Cardiac fibroblast (primary cell): ENCODE results near the gene B4GALNT1.
A peak's percentile ranks its signal among the peaks of the same experiment; 100 is the strongest.

ENCODE experiments used
- DNase-seq, 2 donors: peaks; one replicate each; pipeline versions ENCODE4 v3.0.0 to v3.0.0-alpha.2; 2010; ENCODE audit warnings: low read depth in 2 of 2
- H3K4me3 ChIP-seq, 2 donors: replicated peaks in 1 of 2; 1 replicate in 1 of 2; 2 replicates in 1 of 2; pipeline ENCODE4 v1.5.1; 2011; ENCODE audit warnings: low read depth in 2 of 2, low read length in 2 of 2, mild to moderate bottlenecking in 2 of 2, moderate library complexity in 1 of 2
- TF ChIP-seq, protein P1 (sequence below): IDR thresholded peaks from one replicate; pipeline ENCODE4 v1.5.1; 2011; ENCODE audit warnings: low read depth, mild to moderate bottlenecking, low read length, inconsistent platforms

B4GALNT1 gene

DNA sequence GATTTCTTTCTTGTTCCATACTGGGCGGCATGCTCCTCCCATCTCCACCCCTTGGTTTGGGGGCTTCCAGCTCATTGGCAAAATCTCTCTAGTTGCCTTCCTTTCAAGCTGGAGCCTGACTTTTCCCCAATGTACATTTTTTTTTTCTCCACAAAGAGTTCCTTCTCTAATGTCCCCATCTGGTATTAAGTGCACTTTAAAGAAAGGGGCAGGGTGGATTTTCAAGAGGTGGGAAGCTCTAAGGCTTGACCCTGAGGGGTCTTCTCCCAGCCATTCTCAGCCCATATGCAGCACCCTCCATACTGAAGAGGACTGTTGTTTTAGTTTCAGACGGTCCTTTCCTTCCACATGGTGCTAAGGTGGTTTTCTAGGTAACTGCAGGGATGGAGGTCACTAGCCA lies 47.8 kb downstream of the B4GALNT1 start:
- no peak for DNase-seq
- TF ChIP-seq, protein P1, sequence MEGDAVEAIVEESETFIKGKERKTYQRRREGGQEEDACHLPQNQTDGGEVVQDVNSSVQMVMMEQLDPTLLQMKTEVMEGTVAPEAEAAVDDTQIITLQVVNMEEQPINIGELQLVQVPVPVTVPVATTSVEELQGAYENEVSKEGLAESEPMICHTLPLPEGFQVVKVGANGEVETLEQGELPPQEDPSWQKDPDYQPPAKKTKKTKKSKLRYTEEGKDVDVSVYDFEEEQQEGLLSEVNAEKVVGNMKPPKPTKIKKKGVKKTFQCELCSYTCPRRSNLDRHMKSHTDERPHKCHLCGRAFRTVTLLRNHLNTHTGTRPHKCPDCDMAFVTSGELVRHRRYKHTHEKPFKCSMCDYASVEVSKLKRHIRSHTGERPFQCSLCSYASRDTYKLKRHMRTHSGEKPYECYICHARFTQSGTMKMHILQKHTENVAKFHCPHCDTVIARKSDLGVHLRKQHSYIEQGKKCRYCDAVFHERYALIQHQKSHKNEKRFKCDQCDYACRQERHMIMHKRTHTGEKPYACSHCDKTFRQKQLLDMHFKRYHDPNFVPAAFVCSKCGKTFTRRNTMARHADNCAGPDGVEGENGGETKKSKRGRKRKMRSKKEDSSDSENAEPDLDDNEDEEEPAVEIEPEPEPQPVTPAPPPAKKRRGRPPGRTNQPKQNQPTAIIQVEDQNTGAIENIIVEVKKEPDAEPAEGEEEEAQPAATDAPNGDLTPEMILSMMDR: no peak

DNA sequence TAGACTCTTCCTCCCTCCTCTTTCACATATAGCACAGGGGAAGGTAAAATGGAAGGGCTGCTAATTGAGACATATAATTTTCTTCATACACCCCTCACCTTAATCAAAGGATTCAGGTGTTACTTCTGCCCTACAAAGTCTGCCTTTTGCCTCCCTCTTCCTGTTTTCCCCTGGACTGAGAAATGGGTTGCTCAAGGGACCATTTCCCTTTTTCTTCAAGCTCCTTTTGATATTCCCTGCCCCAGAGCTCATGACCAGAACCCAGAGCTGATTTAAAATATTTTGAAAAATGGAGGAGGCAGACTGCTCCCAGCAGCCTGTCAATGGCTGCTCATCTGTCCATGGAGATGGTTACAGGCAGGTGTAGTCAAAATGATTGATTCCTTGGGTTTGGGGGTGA lies 48.3 kb downstream of the B4GALNT1 start:
- H3K4me3 ChIP-seq: no peak overlapping the region
- TF ChIP-seq, protein P1: no peak
- DNase-seq: no peak

More for the DNA sequence above, 47.8 kb downstream of the B4GALNT1 start:
- H3K4me3 ChIP-seq: no peak overlapping the region

DNA sequence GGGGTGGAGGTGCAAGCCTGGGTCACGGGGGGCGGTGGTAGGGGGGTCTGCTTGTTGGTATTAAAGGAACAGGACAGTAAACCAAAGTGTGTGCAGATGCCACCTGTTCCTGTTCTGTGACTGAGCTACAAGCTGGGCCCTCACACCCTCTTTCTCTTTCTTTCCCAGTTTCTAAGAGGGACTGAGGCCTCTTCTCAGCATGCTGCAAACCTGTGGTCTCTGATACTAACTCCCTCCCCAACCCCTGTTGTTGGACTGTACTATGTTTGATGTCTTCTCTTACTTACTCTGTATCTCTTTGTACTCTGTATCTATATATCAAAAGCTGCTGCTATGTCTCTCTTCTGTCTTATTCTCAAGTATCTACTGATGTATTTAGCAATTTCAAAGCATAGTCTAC lies 49.0 kb downstream of the B4GALNT1 start:
- no peak for DNase-seq

DNA sequence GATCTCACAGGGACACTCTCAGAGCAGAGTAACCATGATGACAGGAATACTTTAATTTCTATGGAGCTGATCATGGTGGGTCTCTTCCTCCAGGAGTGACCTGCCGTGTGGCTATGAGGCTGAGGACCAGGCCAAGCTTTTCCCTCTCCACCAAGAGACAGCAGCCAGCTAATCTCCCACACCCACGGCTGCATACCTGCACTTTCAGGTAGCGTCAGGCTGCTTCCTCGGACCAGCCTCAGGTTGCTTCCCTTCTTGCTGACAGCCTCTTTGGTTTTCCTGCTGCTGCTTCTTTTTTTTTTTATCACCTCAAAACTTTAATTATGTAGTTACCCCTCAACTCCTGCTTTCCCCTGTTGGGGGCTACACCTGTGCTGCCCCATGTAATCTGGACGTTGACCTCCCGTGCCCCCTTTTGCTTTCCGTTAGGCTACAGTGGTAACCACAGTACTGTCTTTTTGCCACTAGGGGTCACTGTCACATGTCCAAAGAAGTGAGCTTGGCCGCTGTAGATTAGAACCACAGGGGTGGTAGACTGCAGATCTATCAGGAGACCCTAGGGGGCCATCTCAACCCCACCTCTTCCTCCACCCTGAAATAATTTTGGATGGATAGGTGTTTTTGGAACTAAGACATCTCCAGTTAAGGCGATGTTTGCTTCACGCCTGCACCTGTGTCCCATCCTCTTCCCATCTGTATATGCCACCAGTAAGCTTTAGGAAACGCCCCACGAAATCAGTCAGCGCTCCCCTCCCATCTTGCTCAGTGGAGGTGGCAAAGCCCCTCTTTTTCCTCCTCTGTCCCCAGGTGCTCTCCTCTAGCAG lies 49.8 kb downstream of the B4GALNT1 start:
- TF ChIP-seq, protein P1: peak; percentile 81
- peak; percentile 86 to 91 for DNase-seq
- no peak overlapping the region for H3K4me3 ChIP-seq

More for the DNA sequence above, 49.0 kb downstream of the B4GALNT1 start:
- TF ChIP-seq, protein P1: no peak
- no peak overlapping the region for H3K4me3 ChIP-seq

DNA sequence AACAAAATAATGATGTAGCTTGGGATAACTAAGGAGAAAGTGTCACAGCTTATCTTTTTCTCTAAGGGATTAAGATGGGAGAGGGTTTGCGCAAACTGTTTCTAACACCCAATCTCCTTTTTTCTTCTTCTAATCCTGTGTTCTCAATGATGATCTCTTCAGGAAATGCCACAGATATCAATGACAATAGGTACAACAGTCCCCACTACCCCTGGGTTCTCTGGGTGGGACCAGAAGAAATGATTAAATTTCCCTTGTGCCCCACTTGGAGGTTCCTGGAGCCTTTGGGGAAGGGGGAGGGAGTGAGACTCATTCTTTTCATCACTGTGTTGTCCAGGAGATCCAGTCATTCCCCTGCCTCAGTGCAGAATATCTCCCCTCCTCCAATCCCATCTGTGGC lies 50.6 kb downstream of the B4GALNT1 start:
- TF ChIP-seq, protein P1: no peak
- no peak overlapping the region for H3K4me3 ChIP-seq
- no peak for DNase-seq

DNA sequence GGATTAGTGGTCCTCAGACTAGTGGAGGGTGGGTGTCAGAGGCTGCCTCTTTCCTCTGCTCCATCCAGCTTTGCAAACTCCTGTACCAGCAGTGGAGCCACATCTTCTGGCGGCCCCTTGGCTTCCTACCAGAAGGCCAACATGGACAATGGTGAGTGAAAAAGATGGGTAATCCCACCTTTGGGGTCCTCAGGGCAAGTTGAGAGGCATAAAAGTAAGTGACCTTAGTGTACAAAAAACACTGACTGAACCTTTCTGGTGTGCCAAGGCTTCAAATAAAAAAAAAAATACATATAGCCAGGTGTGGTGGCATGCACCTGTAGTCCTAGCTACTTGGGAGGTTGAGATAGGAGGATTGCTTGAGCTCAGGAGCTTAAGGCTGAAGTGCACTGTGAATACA lies 51.2 kb downstream of the B4GALNT1 start:
- no peak for DNase-seq
- no peak overlapping the region for H3K4me3 ChIP-seq
- TF ChIP-seq, protein P1: no peak

DNA sequence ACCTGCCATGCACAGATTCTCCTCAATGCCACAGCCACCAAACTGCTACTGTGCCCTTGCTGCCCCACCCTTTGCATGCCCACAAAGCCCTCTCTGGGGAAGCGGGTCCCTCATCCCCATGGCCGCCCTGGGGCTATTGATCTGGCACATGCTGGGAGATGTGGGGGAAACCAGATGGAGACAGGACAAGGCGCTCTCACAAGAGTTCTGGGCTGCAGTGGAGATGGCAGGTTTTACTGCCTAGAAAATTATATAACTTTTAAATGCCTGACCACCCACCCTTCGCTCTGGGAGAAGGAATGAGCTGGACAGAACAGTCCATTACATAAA lies 52.6 kb downstream of the B4GALNT1 start:
- TF ChIP-seq, protein P1: no peak
- H3K4me3 ChIP-seq: no peak overlapping the region
- DNase-seq: no peak
